Hematopoietic multipotent progenitor cell treated with erythropoietin and hydrocortisone succinate and interleukin-3 and kit ligand, for 8 days (in vitro differentiated cells): Measurements from ENCODE around the gene FGR.
"Not testable (repeated sequence)": the region's sequence is repeated elsewhere in the genome, so short reads cannot be mapped to it uniquely, and the experiment has no call there.

Source experiments
- DNase-seq: peaks from one replicate; pipeline ENCODE4 v3.0.0-alpha.2; 2015

FGR gene

GRCh38 chr1:27659497-27660299 is 24.7 kb upstream of the FGR start:
- peak; percentile 87 for DNase-seq

GRCh38 chr1:27658951-27659496 is 24.0 kb upstream of the FGR start:
- no peak for DNase-seq

- DNase-seq, result no peak
Observed at GRCh38 chr1:27656157-27656893, 21.3 kb upstream of the FGR start.

- DNase-seq, result no peak
Observed at GRCh38 chr1:27655151-27655937, 20.4 kb upstream of the FGR start.

- no peak for DNase-seq
Observed at GRCh38 chr1:27652111-27652864, 17.3 kb upstream of the FGR start.

- no peak for DNase-seq
Observed at GRCh38 chr1:27650539-27651175, 15.7 kb upstream of the FGR start.

- DNase-seq, result no peak
Observed at GRCh38 chr1:27650171-27650538, 15.2 kb upstream of the FGR start.

- DNase-seq, result no peak
Observed at GRCh38 chr1:27649306-27649635, 14.3 kb upstream of the FGR start.

GRCh38 chr1:27648602-27649305 is 13.8 kb upstream of the FGR start:
- no peak for DNase-seq

- no peak for DNase-seq
Observed at GRCh38 chr1:27647328-27647727, 12.3 kb upstream of the FGR start.

- no peak for DNase-seq
Observed at GRCh38 chr1:27646676-27647075, 11.7 kb upstream of the FGR start.

- DNase-seq, result no peak
Observed at GRCh38 chr1:27645071-27645415, 10.1 kb upstream of the FGR start.

- no peak for DNase-seq
Observed at GRCh38 chr1:27644369-27645070, 9.5 kb upstream of the FGR start.

GRCh38 chr1:27643600-27644368 is 8.8 kb upstream of the FGR start:
- peak; percentile 70 for DNase-seq

GRCh38 chr1:27640514-27640913 is 5.5 kb upstream of the FGR start:
- DNase-seq, result not testable (repeated sequence)

- DNase-seq, result no peak
Observed at GRCh38 chr1:27638805-27639204, 3.8 kb upstream of the FGR start.

- no peak for DNase-seq
Observed at GRCh38 chr1:27638047-27638734, 3.2 kb upstream of the FGR start.

GRCh38 chr1:27635396-27636142 is 584 bp upstream of the FGR start:
- no peak for DNase-seq
